HepG2 (cell line): Measurements from ENCODE around the gene RXFP3. TPM values are rescaled to one million over a fixed set of nuclear protein-coding genes. Genes with fewer than 3 reads are reported as not detected.

ENCODE experiments used
- ATAC-seq: fragments of 200-7000 bp; cut with Tn5 transposase; 3 replicates; pipeline ENCODE4 v1.9.1; 2020; ENCODE audit warnings: mild to moderate bottlenecking, moderate library complexity
- BruUV-seq: library from RNA; stranded (reverse); fragments of 400-500 nt; replicated peaks from 2 replicates; lab custom pipeline; 2021; lab: Mats Ljungman, UMichigan
- CTCF ChIA-PET: fragments of 300-600 bp; formaldehyde crosslinking; extraction: SDS; loops from one replicate; lab custom pipeline; 2021; ENCODE audit warnings: low total read pairs, inconsistent platforms, low intra/inter-chr PET ratio; lab: Yijun Ruan, JAX
- POLR2A ChIA-PET: fragments of 350-600 bp; sonication (Branson Sonifier 250); formaldehyde crosslinking; loops from one replicate; lab custom pipeline; 2020; ENCODE audit warnings: antibody characterized with exemption, inconsistent platforms; lab: Yijun Ruan, JAX
- DNase-seq: peaks from one replicate; pipeline ENCODE4 v3.0.0-alpha.2; 2015; ENCODE audit warnings: low spot score
- FAIRE-seq: peaks from 3 replicates; lab custom pipeline; 2011; peaks lifted over from hg19 to GRCh38; lab: Jason Lieb, UNC
- H2AFZ ChIP-seq: one replicate; pipeline ENCODE4 v1.6.1; 2011; ENCODE audit warnings: low read length, inconsistent platforms
- H3K27ac ChIP-seq: fragments of 300-600 bp; 3 replicates; pipeline ENCODE4 v1.8.0; 2011; ENCODE audit warnings: mixed run types, mild to moderate bottlenecking, mixed read lengths, low read length, inconsistent platforms; ENCODE audit not compliant: insufficient read depth; ENCODE audit errors: extremely low read length
- H3K27me3 ChIP-seq, 2 experiments: fragments of 200-600 bp in 1 of 2; 2 replicates in 1 of 2; 3 replicates in 1 of 2; pipeline versions ENCODE4 v1.6.0 to v1.8.0; 2011; ENCODE audit warnings: low read length in 2 of 2, mild to moderate bottlenecking in 2 of 2, moderate library complexity in 2 of 2, inconsistent platforms in 1 of 2; ENCODE audit not compliant: insufficient read depth in 2 of 2, control insufficient read depth in 1 of 2
- H3K36me3 ChIP-seq, 2 experiments: fragments of 200-600 bp in 1 of 2; replicated peaks in 1 of 2; 2 replicates in 1 of 2; 3 replicates in 1 of 2; pipeline versions ENCODE4 v1.5.1 to v1.8.0; 2011; ENCODE audit warnings: low read length in 2 of 2, inconsistent platforms in 1 of 2; ENCODE audit not compliant: insufficient read depth in 2 of 2, control insufficient read depth in 1 of 2
- H3K4me1 ChIP-seq: 2 replicates; pipeline ENCODE4 v1.5.1; 2012; ENCODE audit warnings: low read length, inconsistent platforms; ENCODE audit not compliant: insufficient read depth
- H3K4me2 ChIP-seq: 2 replicates; pipeline ENCODE4 v1.6.0; 2011; ENCODE audit warnings: low read depth, low read length, inconsistent platforms
- H3K4me3 ChIP-seq, 3 experiments: fragments of 200-600 bp in 1 of 3; sonication (generic), shearing (Covaris generic) in 1 of 3; replicated peaks in 1 of 3; 2 replicates each; pipeline ENCODE4 v1.5.1; 2011 to 2016; ENCODE audit warnings: low read length in 3 of 3, inconsistent platforms in 2 of 3, low read depth in 2 of 3, mild to moderate bottlenecking in 2 of 3, control low read depth in 1 of 3, mixed read lengths in 1 of 3; ENCODE audit not compliant: insufficient read depth in 1 of 3
- H3K79me2 ChIP-seq: one replicate; pipeline ENCODE4 v1.6.1; 2011; ENCODE audit warnings: low read length, inconsistent platforms; ENCODE audit not compliant: insufficient read depth
- H3K9ac ChIP-seq: 2 replicates; pipeline ENCODE4 v1.6.0; 2011; ENCODE audit warnings: mild to moderate bottlenecking, low read depth, low read length, inconsistent platforms; ENCODE audit not compliant: insufficient read depth
- H3K9me3 ChIP-seq: 2 replicates; pipeline ENCODE4 v1.5.1; 2012; ENCODE audit warnings: mild to moderate bottlenecking, low read length
- H4K20me1 ChIP-seq: 2 replicates; pipeline ENCODE4 v1.6.0; 2011; ENCODE audit warnings: inconsistent platforms, mild to moderate bottlenecking, low read length, moderate library complexity; ENCODE audit not compliant: insufficient read depth
- ATF5 ChIP-seq: sonication (generic); formaldehyde crosslinking; IDR thresholded peaks from 2 replicates; pipeline ENCODE4 v1.4.0; 2020; ENCODE audit warnings: mild to moderate bottlenecking, low read depth, missing genetic modification reagents
- CCAR2 ChIP-seq: fragments of 200-400 bp; formaldehyde crosslinking; optimal IDR thresholded peaks from 2 replicates; pipeline ENCODE3; 2018; ENCODE audit warnings: low read depth, mild to moderate bottlenecking, low read length, moderate library complexity
- NFE2L2 ChIP-seq: fragments of 150-350 bp; IDR thresholded peaks from 2 replicates; pipeline ENCODE4 v1.6.1; 2014; ENCODE audit warnings: low read length
- RFX3 ChIP-seq: IDR thresholded peaks from 2 replicates; pipeline ENCODE4 v1.6.1; 2016; ENCODE audit warnings: missing biosample characterization, missing genetic modification reagents
- SALL2 ChIP-seq: sonication (generic); formaldehyde crosslinking; IDR thresholded peaks from 2 replicates; pipeline ENCODE4 v1.8.1; 2023; ENCODE audit warnings: mild to moderate bottlenecking, missing genetic modification reagents, inconsistent platforms
- ZNF281 ChIP-seq: sonication (generic); formaldehyde crosslinking; IDR thresholded peaks from 2 replicates; pipeline ENCODE4 v1.4.0; 2020; ENCODE audit warnings: missing genetic modification reagents, borderline replicate concordance
- ZNF333 ChIP-seq: sonication (generic); formaldehyde crosslinking; IDR thresholded peaks from 2 replicates; pipeline ENCODE4 v1.4.0; 2020; ENCODE audit warnings: mild to moderate bottlenecking, missing genetic modification reagents, borderline replicate concordance
- ZNF512B ChIP-seq: sonication (generic); formaldehyde crosslinking; IDR thresholded peaks from 2 replicates; pipeline ENCODE4 v1.5.1; 2020; ENCODE audit warnings: missing genetic modification reagents, mild to moderate bottlenecking, borderline replicate concordance
- WGBS: methylation state at CpG from one replicate; pipeline ENCODE4 v1.1.6; 2017; ENCODE audit warnings: low lambda C conversion rate; 5-methylcytosine and 5-hydroxymethylcytosine counted together
- in situ Hi-C: cut with HindIII; loops from 2 replicates; pipeline ENCODE4 v1.10.0; 2017; ENCODE audit warnings: low pct_unique_long_range_greater_than_20kb; ENCODE audit not compliant: extremely low pct_ligation_motif_present
- intact Hi-C: fragments of 100-400 bp; cut with micrococcal nuclease; formaldehyde crosslinking; loops from one replicate; pipeline ENCODE4 v1.10.0; 2022; ENCODE audit not compliant: unreplicated experiment
- polyA plus RNA-seq, 8 experiments: library from polyadenylated mRNA; depleted of rRNA in 3 of 8; stranded (reverse) in 7 of 8; unstranded in 1 of 8; fragments of >200 nt; fragmentation: Illumina TruSeq in 4 of 8; extraction: Trizol in 4 of 8; gene quantifications; 2 replicates each; pipeline versions ENCODE4 v1.2.1 to v1.2.3, GENCODE V29; 2011 to 2016; ENCODE audit warnings: low read depth in 4 of 8, missing spikeins in 1 of 8, mixed read lengths in 1 of 8; ENCODE audit not compliant: insufficient read depth in 1 of 8
- total RNA-seq, 5 experiments: library from RNA; depleted of rRNA; stranded (reverse); fragments of >200 nt; fragmentation: Illumina TruSeq; extraction: Trizol; gene quantifications; 2 replicates each; pipeline ENCODE4 v1.2.3, GENCODE V29; 2016; ENCODE audit warnings: low read depth in 1 of 5
- TF ChIP-seq, protein P1 (sequence below): IDR thresholded peaks from 2 replicates; pipeline ENCODE4 v1.6.1; 2016; ENCODE audit warnings: missing genetic modification reagents, missing compliant biosample characterization

Gene RXFP3
- total and polyA plus RNA-seq, 2 of the 13 experiments (the other 11 are each of a cell fraction or from before 2014, with no cell fraction given), result not detected

DNA sequence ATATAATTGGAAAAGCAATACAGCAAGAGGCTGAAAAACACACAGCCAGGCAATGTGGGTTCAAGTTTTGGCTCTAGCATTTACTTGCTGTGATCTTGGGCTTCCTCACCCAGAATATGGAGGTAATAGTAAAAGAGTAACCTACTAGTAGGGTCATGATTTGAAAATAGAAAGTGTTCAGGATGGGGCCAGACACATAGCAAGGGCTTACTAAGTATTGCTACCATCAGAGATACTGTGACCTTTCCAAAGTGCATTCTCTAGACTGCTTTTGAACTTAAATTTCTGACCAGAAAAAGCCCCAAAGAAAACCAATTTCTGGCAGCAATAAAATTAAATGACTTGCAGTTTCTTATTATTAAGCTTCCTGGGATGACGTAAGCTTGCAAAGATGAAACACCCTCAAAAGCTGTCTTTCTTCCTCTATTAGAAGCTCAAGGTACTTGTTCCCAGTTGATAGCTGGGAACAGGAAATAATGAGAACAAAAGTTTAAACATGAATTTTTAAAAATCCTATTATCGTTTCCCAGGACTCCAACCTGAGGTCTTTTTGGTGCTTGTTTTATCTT is 28.0 kb downstream of the RXFP3 start:
- H3K79me2 ChIP-seq, result no peaks in the 10 kb centered on the region
- no peaks in the 10 kb centered on the region for H4K20me1 ChIP-seq
- no peak overlapping the region for H3K4me3 ChIP-seq
- no TSS peak for BruUV-seq
- CTCF ChIA-PET, result no interaction called here
- no peak for FAIRE-seq
- no peaks in the 10 kb centered on the region; a peak in 1 of 5 replicates for H3K27me3 ChIP-seq
- H3K4me1 ChIP-seq, result no peaks in the 10 kb centered on the region
- H3K9me3 ChIP-seq, result no peaks in the 10 kb centered on the region
- no peak for DNase-seq
- no peak overlapping the region for H3K27ac ChIP-seq
- H3K4me2 ChIP-seq, result no peak overlapping the region
- no peak for ATAC-seq
- POLR2A ChIA-PET, result no interaction called here
- no peak for TF ChIP-seq ZNF512B
- TF ChIP-seq NFE2L2, result peak; percentile 36; the same call in 1 of the 2 replicates
- H3K36me3 ChIP-seq, result no peaks in the 10 kb centered on the region
- H3K9ac ChIP-seq, result no peak overlapping the region
- in situ Hi-C loops (no loop called here), intact Hi-C loops (no loop called here)
- H2AFZ ChIP-seq, result no peak overlapping the region
- 50% methylated on average over 2 of the region's 2 CpGs for WGBS

DNA sequence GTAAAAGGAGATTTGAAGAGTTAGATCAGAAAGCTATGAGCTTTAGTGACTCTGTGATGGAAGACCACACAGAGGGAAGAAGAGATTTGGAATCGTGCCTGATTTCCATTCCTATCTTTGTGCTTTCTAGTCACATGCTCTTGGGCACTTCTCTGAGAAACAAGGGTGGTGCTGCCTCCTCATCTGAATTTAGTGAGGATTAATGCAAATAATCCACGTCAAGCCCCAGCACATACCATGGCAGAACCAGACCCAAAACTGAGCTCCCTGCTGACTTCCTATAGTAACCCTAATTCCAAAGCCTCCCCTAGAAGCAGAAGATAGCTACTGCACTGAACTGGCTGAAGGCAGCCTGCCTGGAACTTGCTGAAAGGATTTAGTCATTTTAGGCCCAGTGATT is 30.6 kb downstream of the RXFP3 start:
- no peak overlapping the region for H2AFZ ChIP-seq
- no peak overlapping the region for H3K4me3 ChIP-seq
- ChIA-PET CTCF (no interaction called here), POLR2A (no interaction called here)
- no peaks in the 10 kb centered on the region; a peak in 1 of 5 replicates for H3K27me3 ChIP-seq
- 20% methylated on average over 2 of the region's 2 CpGs for WGBS
- no peak overlapping the region for H3K9ac ChIP-seq
- H3K4me2 ChIP-seq, result no peak overlapping the region
- ATAC-seq (no peak), FAIRE-seq (no peak), DNase-seq (no peak)
- no peaks in the 10 kb centered on the region for H3K79me2 ChIP-seq
- H3K9me3 ChIP-seq, result no peaks in the 10 kb centered on the region
- no peaks in the 10 kb centered on the region for H4K20me1 ChIP-seq
- no peaks in the 10 kb centered on the region for H3K36me3 ChIP-seq
- in situ Hi-C loops (no loop called here), intact Hi-C loops (no loop called here)
- H3K27ac ChIP-seq, result no peak overlapping the region
- no peaks in the 10 kb centered on the region for H3K4me1 ChIP-seq
- no TSS peak for BruUV-seq
- TF ChIP-seq ZNF333 (no peak), CCAR2 (no peak), RFX3 (CRISPR knock-in tag) (no peak), ATF5 (no peak), SALL2 (CRISPR knock-in tag) (no peak), ZNF281 (CRISPR knock-in tag) (no peak)
- TF ChIP-seq, protein P1, sequence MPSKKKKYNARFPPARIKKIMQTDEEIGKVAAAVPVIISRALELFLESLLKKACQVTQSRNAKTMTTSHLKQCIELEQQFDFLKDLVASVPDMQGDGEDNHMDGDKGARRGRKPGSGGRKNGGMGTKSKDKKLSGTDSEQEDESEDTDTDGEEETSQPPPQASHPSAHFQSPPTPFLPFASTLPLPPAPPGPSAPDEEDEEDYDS, result no peak
